Fibroblast of lung (primary cell): ENCODE measurements around the gene ICA1. TPM values are rescaled to one million over a fixed set of nuclear protein-coding genes. Genes with fewer than 3 reads are reported as not detected.

ENCODE experiments used
- DNase-seq, 2 donors: peaks; one replicate each; pipeline versions ENCODE4 v3.0.0 to v3.0.0-alpha.2; 2010; ENCODE audit warnings: low read depth in 2 of 2
- H2AFZ ChIP-seq: 2 replicates; pipeline ENCODE4 v1.5.1; 2012; ENCODE audit warnings: low read length, control low read depth, inconsistent platforms
- H3K27ac ChIP-seq: 2 replicates; pipeline ENCODE4 v1.5.1; 2011; ENCODE audit warnings: low read length, control low read depth; ENCODE audit not compliant: insufficient read depth
- H3K27me3 ChIP-seq: 2 replicates; pipeline ENCODE4 v1.5.1; 2011; ENCODE audit warnings: mild to moderate bottlenecking, low read length; ENCODE audit not compliant: control insufficient read depth, insufficient read depth
- H3K36me3 ChIP-seq: 2 replicates; pipeline ENCODE4 v1.5.1; 2011; ENCODE audit warnings: low read length; ENCODE audit not compliant: control insufficient read depth, insufficient read depth
- H3K4me1 ChIP-seq: 2 replicates; pipeline ENCODE4 v1.5.1; 2011; ENCODE audit warnings: low read length; ENCODE audit not compliant: control insufficient read depth, insufficient read depth; ENCODE audit errors: extremely low read depth
- H3K4me2 ChIP-seq: 2 replicates; pipeline ENCODE4 v1.5.1; 2011; ENCODE audit warnings: low read length, control low read depth; ENCODE audit not compliant: insufficient read depth; ENCODE audit errors: extremely low read depth
- H3K4me3 ChIP-seq, 4 experiments: fragments of 200-600 bp in 1 of 4; sonication (generic) in 1 of 4; replicated peaks in 1 of 4; 2 replicates each; pipeline ENCODE4 v1.5.1; 2011 to 2016; ENCODE audit warnings: low read length in 4 of 4, low read depth in 3 of 4, mild to moderate bottlenecking in 3 of 4, control low read depth in 2 of 4, inconsistent platforms in 1 of 4, mixed read lengths in 1 of 4; ENCODE audit not compliant: insufficient read depth in 1 of 4; ENCODE audit errors: control extremely low read depth in 1 of 4
- H3K79me2 ChIP-seq: 2 replicates; pipeline ENCODE4 v1.5.1; 2012; ENCODE audit warnings: mild to moderate bottlenecking, low read length, inconsistent platforms; ENCODE audit not compliant: control insufficient read depth, insufficient read depth
- H3K9ac ChIP-seq: 2 replicates; pipeline ENCODE4 v1.5.1; 2011; ENCODE audit warnings: mild to moderate bottlenecking, low read length, control low read depth; ENCODE audit not compliant: insufficient read depth
- H3K9me3 ChIP-seq: 2 replicates; pipeline ENCODE4 v1.5.1; 2012; ENCODE audit warnings: low read depth, low read length; ENCODE audit not compliant: control insufficient read depth, insufficient read depth
- H4K20me1 ChIP-seq: 2 replicates; pipeline ENCODE4 v1.5.1; 2011; ENCODE audit warnings: low read length; ENCODE audit not compliant: control insufficient read depth, insufficient read depth; ENCODE audit errors: extremely low read depth
- CTCF ChIP-seq, 2 donors: IDR thresholded peaks in 1 of 2; conservative IDR thresholded peaks in 1 of 2; 1 replicate in 1 of 2; 2 replicates in 1 of 2; pipeline ENCODE4 v1.5.1; 2011 to 2012; ENCODE audit warnings: low read length in 2 of 2, control low read depth in 1 of 2, inconsistent platforms in 1 of 2, low read depth in 1 of 2, mild to moderate bottlenecking in 1 of 2
- EZH2 ChIP-seq: IDR thresholded peaks from 2 replicates; pipeline ENCODE4 v1.5.1; 2012; ENCODE audit warnings: low read length, control low read depth, mild to moderate bottlenecking; ENCODE audit errors: missing control alignments
- polyA plus RNA-seq, 2 donors: library from polyadenylated mRNA; depleted of rRNA in 1 of 2; stranded (reverse) in 1 of 2; unstranded in 1 of 2; fragments of >200 nt; gene quantifications; 2 replicates each; pipeline ENCODE4 v1.2.1, GENCODE V29; 2011 to 2012; ENCODE audit warnings: missing spikeins in 1 of 2
- total RNA-seq: library from RNA; depleted of rRNA; stranded (reverse); fragments of >200 nt; gene quantifications from 2 replicates; pipeline ENCODE4 v1.2.1, GENCODE V29; 2014

Gene ICA1
- total and polyA plus RNA-seq, 2 donors (not counting 1 experiment from before 2014, with no cell fraction given), result 0.17 TPM; not detected in 1

- no peaks in the 10 kb centered on the region for H3K36me3 ChIP-seq
- H3K4me2 ChIP-seq, result no peak overlapping the region
- no peaks in the 10 kb centered on the region for H3K4me1 ChIP-seq
- H3K4me3 ChIP-seq, result no peak overlapping the region
- H3K27me3 ChIP-seq, result no peaks in the 10 kb centered on the region
- DNase-seq, result no peak
- H4K20me1 ChIP-seq, result no peaks in the 10 kb centered on the region
- H3K9ac ChIP-seq, result no peak overlapping the region
- TF ChIP-seq CTCF (conservative IDR thresholded peaks at IDR 0.05 in 1 of 2, IDR thresholded peaks at IDR 0.05 in 1 of 2; ENCODE audit: low read depth in 1 of 2, low read length in 2 of 2) (no peak), EZH2 (no peak)
- no peak overlapping the region for H3K27ac ChIP-seq
- H3K9me3 ChIP-seq, result no peaks in the 10 kb centered on the region
- H2AFZ ChIP-seq, result no peak overlapping the region
- H3K79me2 ChIP-seq, result no peaks in the 10 kb centered on the region
Observed at GRCh38 chr7:8157296-8157695, 104.7 kb downstream of the ICA1 start.

- no peaks in the 10 kb centered on the region for H3K9me3 ChIP-seq
- no peaks in the 10 kb centered on the region for H4K20me1 ChIP-seq
- no peaks in the 10 kb centered on the region for H3K36me3 ChIP-seq
- no peaks in the 10 kb centered on the region for H3K79me2 ChIP-seq
- no peak for DNase-seq
- TF ChIP-seq EZH2 (no peak), CTCF (conservative IDR thresholded peaks at IDR 0.05 in 1 of 2, IDR thresholded peaks at IDR 0.05 in 1 of 2; ENCODE audit: low read depth in 1 of 2, low read length in 2 of 2) (no peak)
- H2AFZ ChIP-seq, result no peak overlapping the region
- H3K4me3 ChIP-seq, result no peak overlapping the region
- no peak overlapping the region for H3K27ac ChIP-seq
- no peaks in the 10 kb centered on the region for H3K27me3 ChIP-seq
- no peak overlapping the region for H3K4me2 ChIP-seq
- H3K4me1 ChIP-seq, result no peaks in the 10 kb centered on the region
- no peak overlapping the region for H3K9ac ChIP-seq
Observed at GRCh38 chr7:8155836-8156235, 106.1 kb downstream of the ICA1 start.

GRCh38 chr7:8154272-8154671, 107.7 kb downstream of the ICA1 start:
- Histone ChIP-seq H3K27ac (no peak overlapping the region), H3K9ac (no peak overlapping the region), H3K36me3 (no peaks in the 10 kb centered on the region), H3K27me3 (no peaks in the 10 kb centered on the region), H3K9me3 (no peaks in the 10 kb centered on the region), H3K4me3 (no peak overlapping the region), H3K4me2 (no peak overlapping the region), H4K20me1 (no peaks in the 10 kb centered on the region), H3K79me2 (no peaks in the 10 kb centered on the region), H2AFZ (no peak overlapping the region), H3K4me1 (no peaks in the 10 kb centered on the region)
- TF ChIP-seq EZH2, result no peak
- DNase-seq, result no peak
